H9 (cell line): ENCODE measurements around the gene ARHGEF2. TPM values are rescaled to one million over a fixed set of nuclear protein-coding genes. Genes with fewer than 3 reads are reported as not detected.

Source experiments
- DNase-seq: peaks from one replicate; pipeline ENCODE4 v3.0.0-alpha.2; 2017
- H2AFZ ChIP-seq: one replicate; pipeline ENCODE4 v1.6.1; 2013; ENCODE audit warnings: mild to moderate bottlenecking, low read length, control low read depth, moderate library complexity
- H2AK5ac ChIP-seq: 2 replicates; pipeline ENCODE4 v1.6.1; 2013; ENCODE audit warnings: low read length, control low read depth, mixed read lengths; ENCODE audit not compliant: insufficient read length
- H2BK120ac ChIP-seq: one replicate; pipeline ENCODE4 v1.6.1; 2013; ENCODE audit warnings: low read depth, mild to moderate bottlenecking, low read length, control low read depth, inconsistent platforms; ENCODE audit not compliant: poor library complexity, severe bottlenecking
- H2BK12ac ChIP-seq: 2 replicates; pipeline ENCODE4 v1.6.1; 2013; ENCODE audit warnings: low read length, control low read depth, mixed read lengths, low read depth; ENCODE audit not compliant: insufficient read length
- H2BK15ac ChIP-seq: 2 replicates; pipeline ENCODE4 v1.6.1; 2013; ENCODE audit warnings: low read depth, low read length, control low read depth
- H2BK20ac ChIP-seq: one replicate; pipeline ENCODE4 v1.6.1; 2013; ENCODE audit warnings: low read depth, mild to moderate bottlenecking, low read length, control low read depth, inconsistent platforms; ENCODE audit not compliant: poor library complexity, severe bottlenecking
- H2BK5ac ChIP-seq: 2 replicates; pipeline ENCODE4 v1.6.1; 2013; ENCODE audit warnings: low read length, control low read depth, mixed read lengths; ENCODE audit not compliant: insufficient read length
- H3K14ac ChIP-seq: 2 replicates; pipeline ENCODE4 v1.6.1; 2013; ENCODE audit warnings: low read length, control low read depth; ENCODE audit not compliant: insufficient read depth
- H3K18ac ChIP-seq: 2 replicates; pipeline ENCODE4 v1.6.1; 2013; ENCODE audit warnings: low read depth, mild to moderate bottlenecking, mixed read lengths, low read length, control low read depth; ENCODE audit not compliant: insufficient read length
- H3K23ac ChIP-seq: 2 replicates; pipeline ENCODE4 v1.6.1; 2013; ENCODE audit warnings: low read length, control low read depth, mixed read lengths, low read depth; ENCODE audit not compliant: insufficient read length
- H3K23me2 ChIP-seq: 2 replicates; pipeline ENCODE4 v1.6.1; 2013; ENCODE audit warnings: low read depth, mild to moderate bottlenecking, mixed read lengths, low read length, control low read depth; ENCODE audit not compliant: insufficient read length, poor library complexity, severe bottlenecking
- H3K27ac ChIP-seq: 2 replicates; pipeline ENCODE4 v1.5.1; 2013; ENCODE audit warnings: low read length, control low read depth, mixed read lengths, low read depth; ENCODE audit not compliant: insufficient read length
- H3K27me3 ChIP-seq: 2 replicates; pipeline ENCODE4 v1.6.1; 2013; ENCODE audit warnings: low read length, control low read depth, inconsistent platforms; ENCODE audit not compliant: insufficient read depth
- H3K4ac ChIP-seq: 2 replicates; pipeline ENCODE4 v1.6.1; 2013; ENCODE audit warnings: low read depth, mild to moderate bottlenecking, control low read depth, inconsistent platforms, low read length, moderate library complexity
- H3K4me1 ChIP-seq: 2 replicates; pipeline ENCODE4 v1.6.1; 2013; ENCODE audit warnings: low read length, control low read depth, inconsistent platforms; ENCODE audit not compliant: insufficient read depth
- H3K4me2 ChIP-seq: 2 replicates; pipeline ENCODE4 v1.6.1; 2013; ENCODE audit warnings: low read length, control low read depth, mixed read lengths; ENCODE audit not compliant: insufficient read length, insufficient read depth
- H3K56ac ChIP-seq: 2 replicates; pipeline ENCODE4 v1.6.1; 2013; ENCODE audit warnings: low read depth, mild to moderate bottlenecking, mixed read lengths, low read length, control low read depth; ENCODE audit not compliant: insufficient read length
- H3K79me1 ChIP-seq: 2 replicates; pipeline ENCODE4 v1.6.1; 2013; ENCODE audit warnings: low read depth, mild to moderate bottlenecking, moderate library complexity, low read length, control low read depth, inconsistent platforms; ENCODE audit not compliant: insufficient read depth, poor library complexity, severe bottlenecking
- H3K79me2 ChIP-seq: 2 replicates; pipeline ENCODE4 v1.6.1; 2013; ENCODE audit warnings: low read length, control low read depth, inconsistent platforms; ENCODE audit not compliant: insufficient read depth
- H3K9ac ChIP-seq: 2 replicates; pipeline ENCODE4 v1.6.1; 2013; ENCODE audit warnings: low read length, control low read depth, mixed read lengths; ENCODE audit not compliant: insufficient read length; ENCODE audit errors: extremely low read depth
- H3K9me3 ChIP-seq: one replicate; pipeline ENCODE4 v1.6.1; 2013; ENCODE audit warnings: low read depth, low read length, inconsistent platforms; ENCODE audit not compliant: control insufficient read depth
- H3T11ph ChIP-seq: one replicate; pipeline ENCODE4 v1.6.1; 2013; ENCODE audit warnings: mild to moderate bottlenecking, low read length, control low read depth, inconsistent platforms
- H4K20me1 ChIP-seq: one replicate; pipeline ENCODE4 v1.6.1; 2013; ENCODE audit not compliant: control insufficient read depth, insufficient read length, insufficient read depth
- H4K5ac ChIP-seq: 2 replicates; pipeline ENCODE4 v1.6.1; 2013; ENCODE audit warnings: low read depth, mild to moderate bottlenecking, mixed read lengths, low read length, control low read depth; ENCODE audit not compliant: insufficient read length
- H4K8ac ChIP-seq: replicated peaks from 2 replicates; pipeline ENCODE4 v1.6.1; 2013; ENCODE audit warnings: low read length, control low read depth, mixed read lengths, low read depth; ENCODE audit not compliant: insufficient read length
- H4K91ac ChIP-seq: 2 replicates; pipeline ENCODE4 v1.6.1; 2013; ENCODE audit warnings: low read depth, mild to moderate bottlenecking, moderate library complexity, mixed read lengths, low read length, control low read depth; ENCODE audit not compliant: insufficient read length
- H3K27ac Mint-ChIP-seq, 3 experiments: 2 replicates in 2 of 3; 3 replicates in 1 of 3; pipeline ENCODE4 v1.8.0; 2020 to 2021; ENCODE audit warnings: mixed read lengths in 3 of 3, mild to moderate bottlenecking in 1 of 3, moderate library complexity in 1 of 3
- H3K27me3 Mint-ChIP-seq: 2 replicates; pipeline ENCODE4 v1.8.0; 2021; ENCODE audit warnings: low read depth, mild to moderate bottlenecking, moderate library complexity, mixed read lengths
- H3K36me3 Mint-ChIP-seq, 3 experiments: 2 replicates in 2 of 3; 3 replicates in 1 of 3; pipeline ENCODE4 v1.8.0; 2020 to 2021; ENCODE audit warnings: low read depth in 3 of 3, mixed read lengths in 3 of 3; ENCODE audit not compliant: insufficient read depth in 1 of 3
- H3K4me1 Mint-ChIP-seq, 2 experiments: 2 replicates each; pipeline ENCODE4 v1.8.0; 2020; ENCODE audit warnings: mixed read lengths in 2 of 2
- H3K4me3 Mint-ChIP-seq, 2 experiments: 2 replicates in 1 of 2; 3 replicates in 1 of 2; pipeline ENCODE4 v1.8.0; 2020 to 2021; ENCODE audit warnings: mild to moderate bottlenecking in 2 of 2, mixed read lengths in 2 of 2, moderate library complexity in 1 of 2
- H3K9me3 Mint-ChIP-seq, 2 experiments: 2 replicates in 1 of 2; 3 replicates in 1 of 2; pipeline ENCODE4 v1.8.0; 2020; ENCODE audit warnings: mild to moderate bottlenecking in 2 of 2, mixed read lengths in 2 of 2, moderate library complexity in 1 of 2
- CTCF ChIP-seq: fragments of 200-600 bp; sonication (generic); conservative IDR thresholded peaks from 3 replicates; pipeline ENCODE4 v1.8.0; 2021; ENCODE audit warnings: antibody characterized with exemption, mild to moderate bottlenecking
- WGBS: extraction: QIAGEN DNeasy Blood & Tissue Kit; methylation state at CpG from one replicate; pipeline ENCODE4 v1.1.7; 2013; ENCODE audit warnings: missing lambda C conversion rate, low lambda C conversion rate, mixed read lengths; ENCODE audit not compliant: insufficient read length; ENCODE audit errors: extremely low coverage; 5-methylcytosine and 5-hydroxymethylcytosine counted together
- total RNA-seq: library from RNA; stranded (reverse); gene quantifications from 2 replicates; pipeline ENCODE4 v1.2.1, GENCODE V29; 2021

Gene ARHGEF2
- total RNA-seq, 1 experiment from 2014 or later: 111 TPM

DNA sequence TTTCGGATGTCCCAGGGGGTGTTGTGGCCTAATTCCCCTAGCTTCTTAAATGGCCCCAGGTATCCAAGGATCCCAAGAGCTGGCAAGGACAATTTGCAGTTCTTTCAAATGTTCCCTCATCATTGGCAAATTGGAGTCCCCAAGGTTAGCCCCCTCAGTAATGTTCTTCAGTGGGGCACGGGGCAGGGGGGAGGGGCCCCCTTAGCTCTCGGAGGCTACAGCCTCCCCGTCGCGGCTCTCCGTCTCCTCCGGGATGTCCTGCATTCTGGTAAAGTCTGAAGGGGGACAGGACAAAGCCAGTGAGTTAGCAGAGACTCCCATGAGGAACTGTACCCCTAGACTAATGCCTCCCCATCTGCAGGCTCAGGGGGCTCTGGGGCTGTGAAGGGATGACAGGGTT is 30.6 kb downstream of the ARHGEF2 start:
- Histone ChIP-seq H3K4me2 (no peak overlapping the region), H3K4ac (no peak overlapping the region), H3K23me2 (no peaks in the 10 kb centered on the region), H2BK15ac (no peak overlapping the region), H2BK20ac (no peak overlapping the region), H3K4me1 (no peaks in the 10 kb centered on the region), H3K79me1 (no peaks in the 10 kb centered on the region), H4K5ac (no peak overlapping the region), H3T11ph (no peak overlapping the region), H2BK12ac (no peak overlapping the region), H4K8ac (no peak overlapping the region), H3K14ac (no peak overlapping the region), H3K56ac (no peak overlapping the region), H3K9me3 (no peaks in the 10 kb centered on the region), H3K79me2 (no peaks in the 10 kb centered on the region), H3K23ac (no peak overlapping the region), H2AK5ac (no peak overlapping the region), H3K9ac (no peak overlapping the region), H2AFZ (no peak overlapping the region), H3K27me3 (no peaks in the 10 kb centered on the region), H4K91ac (no peak overlapping the region), H2BK120ac (no peak overlapping the region), H4K20me1 (no peaks in the 10 kb centered on the region), H3K27ac (no peak overlapping the region), H2BK5ac (no peak overlapping the region), H3K18ac (no peak overlapping the region)
- peaks cover 32 to 70% (median 47%) of the 10 kb centered on the region in 3 experiments; a peak in 6 of 7 replicates for H3K36me3 Mint-ChIP-seq
- H3K4me1 Mint-ChIP-seq: peaks cover 16 to 25% of the 10 kb centered on the region in 2 experiments
- H3K27ac Mint-ChIP-seq: no peak overlapping the region
- no peaks in the 10 kb centered on the region; the same call in 1 of the 2 replicates for H3K27me3 Mint-ChIP-seq
- H3K9me3 Mint-ChIP-seq: no peaks in the 10 kb centered on the region
- no peak overlapping the region for H3K4me3 Mint-ChIP-seq
- WGBS: no CpG with 5 or more reads among the region's 8 CpGs
- no peak for DNase-seq
- no peak for TF ChIP-seq CTCF
